Ramos (cell line): ENCODE results near the gene DGKZ.
"Not testable (repeated sequence)": the region's sequence is repeated elsewhere in the genome, so short reads cannot be mapped to it uniquely, and the experiment has no call there.

Source experiments
- in situ Hi-C: fragments of 300-500 bp; cut with MboI; formaldehyde crosslinking; loops from one replicate; pipeline ENCODE4 v1.14.3; 2022; ENCODE audit warnings: low sequenced_read_pairs; ENCODE audit not compliant: unreplicated experiment

DGKZ gene, protein sequence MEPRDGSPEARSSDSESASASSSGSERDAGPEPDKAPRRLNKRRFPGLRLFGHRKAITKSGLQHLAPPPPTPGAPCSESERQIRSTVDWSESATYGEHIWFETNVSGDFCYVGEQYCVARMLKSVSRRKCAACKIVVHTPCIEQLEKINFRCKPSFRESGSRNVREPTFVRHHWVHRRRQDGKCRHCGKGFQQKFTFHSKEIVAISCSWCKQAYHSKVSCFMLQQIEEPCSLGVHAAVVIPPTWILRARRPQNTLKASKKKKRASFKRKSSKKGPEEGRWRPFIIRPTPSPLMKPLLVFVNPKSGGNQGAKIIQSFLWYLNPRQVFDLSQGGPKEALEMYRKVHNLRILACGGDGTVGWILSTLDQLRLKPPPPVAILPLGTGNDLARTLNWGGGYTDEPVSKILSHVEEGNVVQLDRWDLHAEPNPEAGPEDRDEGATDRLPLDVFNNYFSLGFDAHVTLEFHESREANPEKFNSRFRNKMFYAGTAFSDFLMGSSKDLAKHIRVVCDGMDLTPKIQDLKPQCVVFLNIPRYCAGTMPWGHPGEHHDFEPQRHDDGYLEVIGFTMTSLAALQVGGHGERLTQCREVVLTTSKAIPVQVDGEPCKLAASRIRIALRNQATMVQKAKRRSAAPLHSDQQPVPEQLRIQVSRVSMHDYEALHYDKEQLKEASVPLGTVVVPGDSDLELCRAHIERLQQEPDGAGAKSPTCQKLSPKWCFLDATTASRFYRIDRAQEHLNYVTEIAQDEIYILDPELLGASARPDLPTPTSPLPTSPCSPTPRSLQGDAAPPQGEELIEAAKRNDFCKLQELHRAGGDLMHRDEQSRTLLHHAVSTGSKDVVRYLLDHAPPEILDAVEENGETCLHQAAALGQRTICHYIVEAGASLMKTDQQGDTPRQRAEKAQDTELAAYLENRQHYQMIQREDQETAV

DNA sequence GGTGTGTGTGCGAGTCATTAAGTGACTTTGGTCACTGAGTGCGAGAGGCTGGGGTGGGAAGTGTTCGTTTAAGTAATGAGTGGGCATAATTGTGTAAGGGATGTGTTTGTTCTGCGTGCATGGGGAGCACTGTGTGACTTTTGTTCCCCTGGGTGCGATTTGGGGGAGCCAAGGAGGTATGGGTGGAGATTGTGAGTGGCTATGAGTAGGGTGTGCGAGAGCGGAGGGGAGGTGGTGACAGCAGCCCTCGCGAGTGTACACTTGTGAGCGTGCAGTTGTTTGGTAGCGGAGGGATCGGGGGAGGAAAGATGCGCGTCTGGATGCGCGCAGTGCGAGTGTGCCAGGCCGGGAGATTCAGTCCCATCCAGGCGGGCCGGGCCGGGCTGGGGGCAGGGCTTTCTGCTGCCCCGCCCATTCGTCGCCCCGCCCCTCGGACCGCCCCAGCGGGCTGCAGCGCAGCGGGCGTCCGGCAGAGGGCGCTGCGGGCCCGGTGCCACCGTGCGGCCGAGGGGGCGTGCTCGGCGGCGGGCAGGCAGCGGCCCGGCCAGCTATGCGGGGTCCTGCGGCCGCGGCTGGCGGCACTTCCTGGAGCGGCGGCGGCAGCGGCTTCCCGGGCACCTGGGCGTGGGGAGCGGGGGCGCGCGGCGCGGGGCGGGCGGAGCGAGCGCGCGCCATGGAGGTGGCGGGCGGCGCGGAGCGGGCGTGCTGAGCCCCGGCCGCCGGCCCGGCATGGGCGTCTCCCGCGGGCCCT lies at the start of gene DGKZ:
Gene DGKZ, plus strand, starts transcription at position 578 of the 751 bp plus-strand sequence. CDS start 197 bp downstream, outside the sequence.
- in situ Hi-C loops, result no loop called here

DNA sequence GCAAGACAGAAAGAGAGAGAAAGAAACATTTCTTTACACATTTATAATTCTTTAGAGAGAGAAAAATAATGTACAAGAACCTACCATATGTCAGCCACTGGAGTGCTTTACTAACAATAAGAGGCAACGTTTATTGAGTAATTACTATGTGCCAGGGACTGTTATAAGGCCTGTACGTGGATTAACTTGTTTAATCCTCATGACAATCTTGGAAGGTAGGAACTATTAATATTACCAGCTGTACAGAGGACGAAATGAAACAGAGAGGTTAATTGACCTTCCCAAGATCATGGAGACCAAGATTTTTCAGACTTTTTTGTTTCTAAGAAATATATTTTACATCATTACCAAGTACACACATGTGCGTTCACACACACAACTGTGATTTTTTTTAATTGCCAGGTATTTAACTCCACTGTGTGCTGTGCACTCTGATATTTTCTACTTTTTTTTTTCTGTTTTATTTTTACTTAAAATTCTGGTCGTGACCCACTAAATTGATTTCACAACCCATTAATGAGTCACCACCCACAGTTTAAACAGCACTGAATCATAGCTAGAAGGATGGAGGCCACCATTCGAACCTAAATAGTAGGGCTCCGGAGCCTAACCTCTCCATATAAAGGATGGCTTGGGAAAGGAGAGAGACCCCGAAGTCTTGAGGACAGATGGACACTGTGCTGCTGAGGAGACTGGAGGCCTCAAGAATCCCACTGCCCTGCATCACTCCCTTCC lies 48.4 kb upstream of the DGKZ start:
- in situ Hi-C loops, result no loop called here

DNA sequence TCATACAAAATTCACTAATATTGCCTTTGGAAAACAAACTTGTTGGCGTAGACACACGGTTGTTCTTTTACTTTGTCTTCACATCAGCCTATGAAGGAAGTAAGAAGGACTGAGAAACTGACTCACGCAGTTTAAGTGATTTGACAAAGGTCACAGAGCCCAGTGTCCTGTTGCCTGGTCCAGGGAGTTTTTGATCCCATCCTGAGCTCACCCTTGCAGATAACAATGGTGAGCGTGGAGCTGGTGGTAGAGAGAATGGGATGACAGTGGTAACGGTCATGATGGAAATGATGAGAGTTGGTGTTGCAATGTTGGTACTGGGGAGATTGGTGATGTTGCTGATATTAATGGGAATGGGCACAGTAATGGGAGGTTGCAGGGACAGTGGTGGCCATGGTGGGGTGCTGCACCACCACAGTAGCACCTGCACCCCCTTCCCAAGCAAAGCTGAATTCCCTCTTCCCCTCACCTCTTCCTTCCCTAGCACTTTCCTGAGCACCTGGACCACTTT lies 47.8 kb upstream of the DGKZ start:
- in situ Hi-C loops, result no loop called here

DNA sequence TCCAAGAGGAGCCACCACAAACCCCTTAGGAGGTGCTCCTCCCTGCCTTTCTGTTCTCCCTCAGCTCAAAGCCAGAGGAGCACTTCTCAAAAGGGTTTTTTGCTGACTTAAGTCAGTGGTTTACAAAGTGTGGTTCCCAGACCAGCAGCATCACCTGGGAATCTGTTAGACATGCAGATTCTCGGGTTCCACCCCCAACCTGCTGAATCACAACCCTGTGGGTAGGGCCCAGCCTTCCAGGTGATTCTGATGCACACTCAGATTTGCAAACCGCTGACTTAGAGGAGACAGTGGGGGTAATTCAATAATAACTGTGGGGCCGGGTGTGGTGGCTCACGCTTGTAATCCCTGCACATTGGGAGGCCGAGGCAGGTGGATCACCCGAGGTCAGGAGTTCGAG lies 47.0 kb upstream of the DGKZ start:
- in situ Hi-C loops, result no loop called here

DNA sequence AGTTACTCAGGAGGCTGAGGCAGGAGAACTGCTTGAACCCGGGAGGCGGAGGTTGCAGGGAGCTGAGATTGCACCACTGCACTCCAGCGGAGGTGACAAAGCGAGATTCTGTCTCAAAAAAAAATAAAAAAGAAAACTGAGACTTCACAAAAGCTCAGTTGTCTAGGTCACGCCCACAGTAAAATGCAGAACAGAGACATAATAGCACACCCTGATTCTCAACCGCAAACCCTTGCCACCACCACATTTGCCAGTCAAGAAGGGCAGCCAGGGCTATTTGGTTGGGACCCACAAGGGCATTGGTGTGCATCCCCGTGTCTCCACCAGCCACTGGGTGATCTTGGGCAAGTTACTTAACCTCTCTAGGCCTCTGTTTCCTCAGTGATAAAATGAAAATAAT lies 44.4 kb upstream of the DGKZ start:
- in situ Hi-C loops, result no loop called here

DNA sequence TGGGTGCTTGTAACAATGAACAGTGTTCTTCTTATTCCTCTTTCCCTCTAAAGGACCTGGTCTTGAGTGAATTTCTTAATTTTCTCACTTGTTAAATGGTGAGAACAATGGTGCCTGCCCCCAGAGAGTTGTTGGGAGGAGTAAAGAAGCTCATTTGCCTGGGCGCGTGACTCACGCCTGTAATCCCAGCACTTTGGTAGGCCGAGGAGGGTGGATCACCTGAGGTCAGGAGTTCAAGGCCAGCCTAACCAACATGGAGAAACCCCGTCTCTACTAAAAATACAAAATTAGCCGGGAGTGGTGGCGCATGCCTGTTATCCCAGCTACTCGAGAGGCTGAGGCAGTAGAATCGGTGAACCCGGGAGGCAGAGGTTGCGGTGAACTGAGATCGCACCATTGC lies 43.2 kb upstream of the DGKZ start:
- in situ Hi-C loops, result not testable (repeated sequence)

DNA sequence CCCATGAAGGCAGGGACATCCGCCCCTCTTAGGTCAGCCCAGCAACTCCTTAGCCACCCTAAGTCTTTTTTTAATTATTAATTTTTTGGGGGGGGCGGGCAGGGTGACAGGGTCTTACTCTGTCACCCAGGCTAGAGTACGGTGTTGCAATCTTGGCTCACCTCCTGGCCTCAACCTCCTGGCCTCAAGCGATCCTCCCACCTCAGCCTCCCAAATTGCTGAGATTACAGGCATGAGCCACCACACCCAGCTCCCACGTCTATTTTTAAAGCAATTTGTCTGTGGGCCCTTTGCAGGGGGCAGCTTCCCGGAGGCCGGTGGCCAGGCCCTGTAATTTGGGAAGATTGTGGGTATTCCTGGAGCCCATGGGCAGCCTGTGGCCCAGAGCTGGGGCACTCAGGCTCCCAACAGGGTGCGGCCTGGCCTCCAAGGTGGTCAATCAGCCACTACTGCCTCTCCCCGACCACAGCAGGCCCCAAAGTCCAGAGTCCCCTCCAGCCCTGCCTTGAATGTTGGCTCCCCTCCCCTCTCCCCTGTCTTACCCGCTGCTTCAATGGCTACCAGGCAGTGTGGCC lies 42.6 kb upstream of the DGKZ start:
- in situ Hi-C loops, result no loop called here

DNA sequence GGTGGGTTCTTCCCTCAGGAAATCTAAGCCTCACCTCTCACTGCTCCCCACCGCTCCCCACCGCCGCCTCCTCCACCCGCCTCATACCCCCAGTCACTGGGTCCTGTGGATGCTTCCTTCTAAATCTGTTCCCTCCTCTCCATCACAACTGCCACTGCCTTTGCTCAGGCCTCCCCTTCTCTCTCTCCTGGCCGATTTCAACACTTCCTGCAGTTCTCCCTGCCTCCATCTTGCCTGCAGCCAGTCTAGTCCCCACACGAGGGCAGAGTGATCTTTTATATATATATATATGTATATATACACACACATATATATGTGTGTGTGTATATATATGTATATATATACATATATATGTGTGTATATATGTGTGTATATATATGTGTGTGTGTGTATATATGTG lies 42.0 kb upstream of the DGKZ start:
- in situ Hi-C loops, result no loop called here

DNA sequence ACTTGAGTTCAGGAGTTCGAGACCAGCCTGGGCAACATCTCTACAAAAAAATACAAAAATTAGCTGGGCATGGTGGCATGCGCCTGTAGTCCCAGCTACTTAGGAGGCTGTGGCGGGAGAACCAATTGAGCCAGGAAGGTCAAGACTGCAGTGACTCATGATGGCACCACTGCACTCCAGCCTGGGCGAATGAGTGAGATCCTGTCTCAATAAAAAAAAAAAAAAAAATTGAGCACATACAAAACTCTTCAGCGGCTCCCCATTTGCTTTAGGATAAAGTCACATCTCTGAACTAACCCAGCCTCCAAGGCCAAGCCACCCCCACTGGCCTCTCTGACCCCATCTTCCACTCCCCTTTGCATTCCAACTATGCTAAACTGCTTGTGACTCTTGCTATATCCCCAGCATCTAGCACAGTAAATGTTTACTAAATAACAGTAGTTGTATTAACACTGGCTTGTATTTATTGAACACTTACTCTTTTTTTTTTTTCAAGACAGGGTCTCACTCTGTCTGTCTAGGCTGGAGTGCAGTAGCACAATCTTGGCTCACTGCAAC lies 40.9 kb upstream of the DGKZ start:
- in situ Hi-C loops, result no loop called here

DNA sequence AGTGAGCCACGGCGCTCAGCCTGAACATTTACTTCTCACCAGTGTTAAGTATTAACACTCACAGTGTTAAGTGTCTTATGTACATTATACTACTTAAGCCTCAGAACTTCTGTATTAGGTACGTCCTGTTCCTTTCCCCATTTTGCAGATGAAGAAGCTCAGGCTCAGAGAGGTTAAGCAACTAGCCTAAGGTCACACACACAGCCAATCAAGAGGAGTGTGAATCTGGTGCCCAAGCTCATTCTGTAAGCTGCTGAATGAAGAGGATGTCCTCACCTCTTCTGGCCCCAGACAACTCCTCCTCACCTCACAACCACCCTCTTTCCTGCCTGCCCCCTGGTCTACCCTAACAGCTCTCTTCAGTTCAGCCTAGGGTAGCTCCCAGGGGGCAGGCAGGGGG lies 39.9 kb upstream of the DGKZ start:
- in situ Hi-C loops, result no loop called here

DNA sequence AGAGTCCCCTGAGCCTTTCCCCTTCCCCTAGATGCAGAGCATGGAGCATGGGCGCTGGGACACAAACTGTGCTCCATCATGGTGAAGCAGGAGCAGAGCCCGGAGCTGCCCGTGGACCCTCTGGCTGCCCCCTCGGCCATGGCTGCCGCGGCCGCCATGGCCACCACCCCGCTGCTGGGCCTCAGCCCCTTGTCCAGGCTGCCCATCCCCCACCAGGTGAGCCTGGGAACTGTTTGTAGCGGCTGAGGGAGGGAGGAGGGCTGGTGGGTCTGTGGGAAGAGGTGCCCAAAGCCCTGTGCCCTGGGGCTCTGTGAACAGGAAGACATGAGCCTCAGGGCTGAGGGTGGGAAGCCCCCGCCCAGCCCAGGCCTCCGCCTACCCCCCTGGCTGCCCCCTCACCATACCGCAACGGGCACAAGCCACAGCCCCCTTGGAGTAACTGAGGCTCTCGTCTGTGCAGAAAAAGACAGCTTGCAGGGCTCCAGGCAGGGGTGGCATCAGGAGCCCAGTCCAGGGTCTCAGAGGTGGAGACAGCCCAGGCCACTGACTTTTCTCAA lies 39.4 kb upstream of the DGKZ start:
- in situ Hi-C loops, result no loop called here

DNA sequence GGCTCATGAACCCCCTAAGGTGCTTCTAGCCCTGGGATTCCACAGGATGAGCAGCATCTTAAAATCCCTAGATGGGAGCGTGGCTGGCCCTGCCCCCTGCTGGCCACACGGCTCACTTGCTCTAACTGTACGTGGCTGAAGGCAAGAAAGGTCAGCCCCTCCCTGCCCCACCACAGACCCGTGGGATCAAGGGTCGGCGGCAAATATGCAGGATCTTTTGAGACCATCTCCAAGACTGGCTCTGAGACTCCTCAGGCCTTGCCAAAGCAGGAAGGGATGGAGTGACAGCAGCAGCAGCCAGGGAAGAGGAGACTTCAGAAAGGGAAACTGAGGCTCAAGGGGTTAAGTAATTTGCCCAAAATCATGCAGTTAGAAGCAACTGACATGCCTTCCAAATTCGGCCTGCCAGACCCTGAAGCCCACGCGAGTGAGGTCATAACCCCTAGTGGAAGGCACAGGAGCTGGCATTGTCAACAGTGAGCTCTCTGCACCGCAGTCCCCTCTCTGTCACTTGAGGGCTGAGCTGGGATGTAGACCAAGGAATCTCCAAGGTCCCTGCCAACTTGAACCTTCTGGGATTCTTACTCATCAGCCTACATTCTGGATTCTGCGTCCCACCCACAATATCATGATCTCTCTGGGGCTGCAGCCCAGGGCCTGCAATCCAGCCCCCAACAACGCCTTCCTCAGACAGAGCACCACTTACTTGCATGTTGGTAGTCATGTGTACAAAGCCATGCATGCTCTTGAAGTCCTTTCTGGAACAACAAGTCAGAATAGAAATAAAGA lies 38.4 kb upstream of the DGKZ start:
- in situ Hi-C loops, result no loop called here

DNA sequence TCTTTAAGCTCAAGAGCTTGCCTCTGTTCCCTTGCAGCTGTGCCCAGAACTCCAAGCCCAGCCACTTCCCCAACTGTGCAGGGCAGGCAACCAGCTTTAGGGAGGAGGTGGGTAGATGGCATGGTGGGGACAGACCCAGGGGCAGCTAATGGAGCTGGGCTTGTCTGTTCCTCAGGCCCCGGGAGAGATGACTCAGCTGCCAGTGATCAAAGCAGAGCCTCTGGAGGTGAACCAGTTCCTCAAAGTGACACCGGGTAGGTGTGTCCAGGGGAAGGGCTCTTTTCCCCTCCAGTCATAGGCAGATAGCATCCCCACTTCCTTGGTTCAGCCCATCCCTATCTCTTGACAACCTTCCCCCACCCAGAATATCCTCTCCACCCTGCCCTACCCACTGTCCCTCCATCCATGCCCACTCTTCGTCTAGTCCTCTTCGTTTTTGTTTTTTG lies 37.4 kb upstream of the DGKZ start:
- in situ Hi-C loops, result loop anchor here (5.0 kb wide), 1 partner anchor 68 kb away; no protein-coding TSS in a partner anchor

DNA sequence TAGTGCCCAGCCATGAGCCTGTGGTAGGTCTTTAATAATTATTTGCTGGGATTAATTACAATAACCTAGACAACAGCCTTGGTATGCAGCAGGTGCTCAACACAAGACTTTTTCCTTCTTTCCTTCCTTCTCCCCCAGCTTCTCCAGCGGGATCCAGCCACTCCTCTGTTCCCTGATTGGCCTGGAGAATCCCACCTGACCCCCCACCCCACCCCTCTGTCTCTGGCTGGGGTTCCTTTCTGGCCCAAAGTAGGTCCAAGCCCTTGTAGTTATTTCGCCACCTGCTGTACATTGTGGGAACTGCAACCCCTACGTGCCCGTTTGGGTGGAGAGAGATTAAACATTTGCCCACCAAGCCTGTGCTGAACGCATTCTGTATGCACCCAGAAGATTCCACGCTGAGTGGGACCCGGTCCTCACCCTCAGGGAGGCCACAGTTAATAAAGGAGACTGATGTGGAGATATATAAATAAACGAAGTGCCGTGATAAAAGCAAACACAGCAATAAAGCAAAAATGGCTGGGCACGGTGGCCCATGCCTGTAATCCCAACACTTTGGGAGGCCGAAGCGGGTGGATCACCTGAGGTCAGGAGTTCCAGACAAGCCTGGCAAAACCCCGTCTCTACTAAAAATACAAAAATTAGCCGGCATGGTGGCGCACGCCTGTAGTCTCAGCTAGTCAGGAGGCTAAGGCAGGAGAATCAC lies 32.1 kb upstream of the DGKZ start:
- in situ Hi-C loops, result no loop called here

DNA sequence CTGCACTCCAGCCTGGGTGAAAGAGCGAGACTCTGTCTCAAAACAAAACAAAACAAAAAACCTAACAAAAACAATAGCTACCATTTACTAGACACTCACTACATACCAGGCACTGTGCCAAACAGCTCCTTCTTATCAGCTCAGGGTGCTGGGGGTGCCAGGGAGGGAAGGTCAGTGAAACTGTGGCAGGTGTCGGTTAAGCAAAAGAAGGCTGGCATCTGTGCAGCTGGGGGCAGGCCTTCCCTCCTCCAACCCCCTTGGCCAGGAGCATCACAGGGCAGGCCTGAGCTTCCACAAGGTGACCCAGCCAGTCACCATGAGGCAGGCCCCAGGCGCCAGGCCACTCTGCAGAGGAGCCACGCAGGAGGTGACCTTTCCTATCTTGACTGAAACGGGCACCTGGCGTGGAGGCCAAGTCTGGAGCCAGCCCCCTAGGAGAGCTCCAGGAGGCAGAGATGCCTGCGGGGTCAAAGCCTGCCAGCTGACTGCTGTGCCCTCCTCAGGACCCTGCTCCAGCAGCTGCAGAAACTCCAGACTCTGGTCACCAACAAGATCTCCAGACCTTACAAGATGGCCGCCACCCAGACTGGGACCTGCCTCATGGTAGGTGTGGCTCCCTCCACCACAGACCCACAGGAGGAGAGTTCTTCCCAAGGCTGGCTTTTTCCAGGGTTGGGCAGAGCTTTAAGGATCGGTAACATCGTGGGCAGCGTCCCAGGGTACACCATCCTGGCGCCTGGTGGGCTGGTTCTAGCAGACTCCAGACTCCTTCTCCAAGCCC lies 31.3 kb upstream of the DGKZ start:
- in situ Hi-C loops, result no loop called here

DNA sequence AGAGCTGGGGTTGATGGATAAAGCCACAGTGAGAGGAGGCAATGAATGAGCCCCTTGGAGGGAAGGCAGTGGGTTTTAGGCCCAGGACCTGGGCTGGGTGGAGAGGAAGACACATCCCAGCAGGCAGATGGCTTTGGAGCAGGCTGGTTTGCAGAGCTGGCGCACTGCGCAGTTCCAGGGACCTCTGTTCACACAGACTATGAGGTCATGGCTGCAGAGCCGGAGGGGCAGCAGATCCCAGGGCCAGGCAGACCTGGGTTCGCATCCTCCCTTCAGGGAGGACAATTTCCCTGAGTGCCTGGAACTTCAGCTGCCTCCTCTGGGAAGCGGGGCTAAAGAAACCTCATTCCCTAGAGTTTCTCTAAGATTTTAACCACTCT lies 28.2 kb upstream of the DGKZ start:
- in situ Hi-C loops, result no loop called here

DNA sequence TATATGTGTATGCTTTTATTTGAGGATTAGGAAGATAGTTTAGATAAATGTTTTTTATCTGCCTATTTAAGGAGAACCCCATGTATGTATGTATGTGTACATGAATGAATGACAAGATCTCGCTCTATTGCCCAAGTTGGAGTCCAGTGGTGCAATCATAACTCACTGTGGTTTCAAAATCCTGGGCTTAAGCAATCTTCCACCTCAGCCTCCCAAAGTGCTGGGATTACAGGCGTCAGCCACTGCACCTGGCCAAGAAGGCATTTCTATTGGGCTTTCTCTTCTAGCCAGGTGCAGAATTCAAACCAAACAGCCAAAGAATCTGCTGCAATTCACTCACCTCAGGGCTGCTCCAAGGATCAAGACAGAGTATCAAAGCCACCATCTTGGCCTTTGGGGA lies 25.5 kb upstream of the DGKZ start:
- in situ Hi-C loops, result no loop called here
